Naive thymus-derived CD4-positive, alpha-beta T cell (primary cell): ENCODE measurements around the gene KANK3. TPM values are rescaled to one million over a fixed set of nuclear protein-coding genes. Genes with fewer than 3 reads are reported as not detected.
"Not testable (repeated sequence)": the region's sequence is repeated elsewhere in the genome, so short reads cannot be mapped to it uniquely, and the experiment has no call there.

ENCODE experiments used
- ATAC-seq: fragments of 150-1000 bp; cut with Tn5 transposase; 2 replicates; pipeline ENCODE4 v1.10.0; 2021; ENCODE audit warnings: mild to moderate bottlenecking, moderate library complexity
- CTCF ChIA-PET: fragments of 350-600 bp; sonication (Branson Sonifier 250); formaldehyde crosslinking; loops from one replicate; lab custom pipeline; 2021; ENCODE audit warnings: antibody characterized with exemption; lab: Charles Lee
- POLR2A ChIA-PET: fragments of 350-600 bp; sonication (Branson Sonifier 250); formaldehyde crosslinking; loops from one replicate; lab custom pipeline; 2021; ENCODE audit warnings: antibody characterized with exemption, inconsistent platforms; lab: Charles Lee
- DNase-seq, 9 donors: peaks; one replicate each; pipeline versions ENCODE4 v3.0.0 to v3.0.0-alpha.2; 2020 to 2022; ENCODE audit warnings: mixed read lengths in 1 of 9
- H3K27ac ChIP-seq: one replicate; pipeline ENCODE4 v1.7.0; 2013; ENCODE audit warnings: mild to moderate bottlenecking, low read depth, low read length, moderate library complexity
- H3K27me3 ChIP-seq, 2 donors: one replicate each; pipeline ENCODE4 v1.7.0; 2013; ENCODE audit warnings: low read length in 2 of 2, mild to moderate bottlenecking in 2 of 2, moderate library complexity in 2 of 2; ENCODE audit not compliant: control insufficient read depth in 2 of 2, insufficient read depth in 2 of 2
- H3K36me3 ChIP-seq, 3 experiments: 1 replicate in 2 of 3; 2 replicates in 1 of 3; pipeline ENCODE4 v1.7.0; 2013; ENCODE audit warnings: low read length in 3 of 3, mild to moderate bottlenecking in 3 of 3, moderate library complexity in 1 of 3; ENCODE audit not compliant: insufficient read depth in 3 of 3, control insufficient read depth in 2 of 3
- H3K4me1 ChIP-seq, 2 donors: one replicate each; pipeline ENCODE4 v1.7.0; 2013; ENCODE audit warnings: low read length in 2 of 2, mild to moderate bottlenecking in 2 of 2, moderate library complexity in 1 of 2; ENCODE audit not compliant: control insufficient read depth in 2 of 2, insufficient read depth in 2 of 2
- H3K4me3 ChIP-seq: 2 replicates; pipeline ENCODE4 v1.7.0; 2013; ENCODE audit warnings: mild to moderate bottlenecking, low read length
- H3K9me3 ChIP-seq, 3 experiments: 1 replicate in 2 of 3; 2 replicates in 1 of 3; pipeline ENCODE4 v1.7.0; 2013; ENCODE audit warnings: low read length in 3 of 3; ENCODE audit not compliant: control insufficient read depth in 2 of 3
- H3K27ac Mint-ChIP-seq, 9 donors: one replicate each; pipeline ENCODE4 v1.8.0; 2020 to 2022; ENCODE audit warnings: mixed read lengths in 9 of 9, mild to moderate bottlenecking in 8 of 9, moderate library complexity in 5 of 9, inconsistent platforms in 2 of 9
- H3K27me3 Mint-ChIP-seq, 5 donors: one replicate each; pipeline ENCODE4 v1.8.0; 2021 to 2022; ENCODE audit warnings: mixed read lengths in 5 of 5, mild to moderate bottlenecking in 1 of 5
- H3K36me3 Mint-ChIP-seq, 5 donors: one replicate each; pipeline ENCODE4 v1.8.0; 2020 to 2022; ENCODE audit warnings: mixed read lengths in 5 of 5, mild to moderate bottlenecking in 3 of 5, inconsistent platforms in 1 of 5
- H3K4me1 Mint-ChIP-seq, 7 donors: one replicate each; pipeline ENCODE4 v1.8.0; 2020 to 2022; ENCODE audit warnings: mixed read lengths in 7 of 7, mild to moderate bottlenecking in 3 of 7, inconsistent platforms in 1 of 7
- H3K4me3 Mint-ChIP-seq, 10 donors: one replicate each; pipeline ENCODE4 v1.8.0; 2020 to 2022; ENCODE audit warnings: mild to moderate bottlenecking in 10 of 10, mixed read lengths in 10 of 10, moderate library complexity in 6 of 10, inconsistent platforms in 2 of 10
- H3K9me3 Mint-ChIP-seq, 11 donors: one replicate each; pipeline ENCODE4 v1.8.0; 2020 to 2022; ENCODE audit warnings: mixed read lengths in 11 of 11, mild to moderate bottlenecking in 4 of 11, inconsistent platforms in 1 of 11, moderate library complexity in 1 of 11
- intact Hi-C, 2 donors: fragments of 100-400 bp; cut with micrococcal nuclease; formaldehyde crosslinking; loops; one replicate each; pipeline ENCODE4 v1.15.1; 2023
- polyA plus RNA-seq, 2 donors: library from polyadenylated mRNA; unstranded; fragments of 300-500 nt; fragmentation: Illumina TruSeq; gene quantifications; one replicate each; pipeline ENCODE4 v1.2.3, GENCODE V29; 2021
- total RNA-seq, 6 experiments: library from RNA in 5 of 6; stranded (reverse) in 5 of 6; gene quantifications; 1 replicate in 5 of 6; 2 replicates in 1 of 6; pipeline ENCODE4 v1.2.3 and lab custom pipeline; 2021 to 2026

The KANK3 gene
- total and polyA plus RNA-seq, 7 experiments from 2014 or later: 0.52 to 4.4 (median 1.7) TPM

- Histone ChIP-seq H3K4me1 (no peaks in the 10 kb centered on the region), H3K27ac (no peak overlapping the region), H3K27me3 (no peaks in the 10 kb centered on the region), H3K4me3 (no peak overlapping the region), H3K9me3 (no peaks in the 10 kb centered on the region), H3K36me3 (no peaks in the 10 kb centered on the region)
- Mint-ChIP-seq H3K4me3 (peak overlapping the region in 9 of 10 donors; percentile 20 to 88 (median 64)), H3K9me3 (no peaks in the 10 kb centered on the region), H3K27ac (peak overlapping the region in 1 of 9 donors; percentile 8), H3K27me3 (peaks cover 9 to 48% (median 11%) of the 10 kb centered on the region in 5 donors), H3K36me3 (no peaks in the 10 kb centered on the region), H3K4me1 (peaks cover 0 to 13% (median 6%) of the 10 kb centered on the region in 7 donors)
- POLR2A ChIA-PET: interaction anchor here (4.0 kb wide), 1 partner anchor 20 kb away, joined by 15 read pairs; the partner anchor contains the start of genes NDUFA7 and RPS28
- intact Hi-C loops: loop anchor here (2.0 to 5.0 kb wide), 4 partner anchors 49 to 250 kb away; partner anchors contain the start of genes RAB11B (in 2 of the 2) and MARCHF2 (in 1 of the 2)
- ATAC-seq: no peak
- CTCF ChIA-PET: interaction anchor here (1.0 kb wide), 1 partner anchor 12 kb away, joined by 4 read pairs; no protein-coding TSS in a partner anchor
- no peak for DNase-seq
Measured at GRCh38 chr19:8342316-8342683, 762 bp downstream of the KANK3 start.

- H3K27ac ChIP-seq, H3K27me3 ChIP-seq, H3K36me3 ChIP-seq, H3K4me1 ChIP-seq, ATAC-seq, H3K4me3 ChIP-seq, H3K9me3 ChIP-seq, DNase-seq, H3K36me3 Mint-ChIP-seq, H3K9me3 Mint-ChIP-seq: not testable (repeated sequence)
- Mint-ChIP-seq H3K4me1 (peaks cover 0 to 13% (median 7%) of the 10 kb centered on the region in 7 donors), H3K27me3 (peaks cover 9 to 54% (median 14%) of the 10 kb centered on the region in 5 donors), H3K4me3 (peak overlapping the region in 8 of 10 donors; percentile 29 to 87 (median 54)), H3K27ac (peak overlapping the region in 1 of 9 donors; percentile 43)
- POLR2A ChIA-PET: interaction anchor here (4.0 kb wide), 1 partner anchor 19 kb away, joined by 15 read pairs; the partner anchor contains the start of genes NDUFA7 and RPS28
- intact Hi-C loops: loop anchor here in 1 of 2 donors (5.0 kb wide), 3 partner anchors 71 to 251 kb away; partner anchors contain the start of gene MARCHF2
- CTCF ChIA-PET: interaction anchor here (1.0 to 1.1 kb wide), 2 partner anchors 12 to 72 kb away, joined by 4 read pairs; no protein-coding TSS in a partner anchor
Measured at GRCh38 chr19:8341504-8341903, 1.6 kb downstream of the KANK3 start.

- H3K9me3 Mint-ChIP-seq: no peaks in the 10 kb centered on the region
- H3K9me3 ChIP-seq: no peaks in the 10 kb centered on the region
- no peaks in the 10 kb centered on the region for H3K27me3 ChIP-seq
- peak overlapping the region in 1 of 10 donors; percentile 56 for H3K4me3 Mint-ChIP-seq
- H3K36me3 Mint-ChIP-seq: no peaks in the 10 kb centered on the region
- ChIA-PET CTCF (interaction anchor here (0.8 to 1.1 kb wide), 2 partner anchors 13 to 71 kb away, joined by 3 to 4 read pairs; no protein-coding TSS in a partner anchor), POLR2A (interaction anchor here (0.6 to 4.0 kb wide), 2 partner anchors 12 to 18 kb away, joined by 3 to 15 read pairs; partner anchors contain the start of genes NDUFA7 and RPS28)
- no peak overlapping the region for H3K4me3 ChIP-seq
- ATAC-seq (no peak), DNase-seq (no peak)
- no peaks in the 10 kb centered on the region for H3K36me3 ChIP-seq
- H3K4me1 ChIP-seq: no peaks in the 10 kb centered on the region
- H3K4me1 Mint-ChIP-seq: peaks cover 0 to 15% (median 12%) of the 10 kb centered on the region in 7 donors
- H3K27ac Mint-ChIP-seq: peak overlapping the region in 1 of 9 donors; percentile 77
- peaks cover 10 to 61% (median 20%) of the 10 kb centered on the region in 5 donors for H3K27me3 Mint-ChIP-seq
- intact Hi-C loops: loop anchor here in 1 of 2 donors (5.0 kb wide), 3 partner anchors 72 to 252 kb away; partner anchors contain the start of gene MARCHF2
- no peak overlapping the region for H3K27ac ChIP-seq
Measured at GRCh38 chr19:8340341-8341096, 2.5 kb downstream of the KANK3 start.

- H3K27me3 Mint-ChIP-seq: peaks cover 10 to 59% (median 20%) of the 10 kb centered on the region in 5 donors
- ChIA-PET POLR2A (no interaction called here), CTCF (interaction anchor here (1.2 kb wide), 1 partner anchor 69 kb away, joined by 3 read pairs; no protein-coding TSS in a partner anchor)
- H3K4me1 ChIP-seq: no peaks in the 10 kb centered on the region
- no peaks in the 10 kb centered on the region for H3K36me3 Mint-ChIP-seq
- no peak overlapping the region for H3K27ac ChIP-seq
- no peaks in the 10 kb centered on the region for H3K9me3 Mint-ChIP-seq
- no peaks in the 10 kb centered on the region for H3K36me3 ChIP-seq
- H3K4me3 Mint-ChIP-seq: no peak overlapping the region
- H3K4me1 Mint-ChIP-seq: peaks cover 0 to 13% (median 12%) of the 10 kb centered on the region in 7 donors
- no peak overlapping the region for H3K4me3 ChIP-seq
- DNase-seq: no peak
- peaks cover 0 to 5% of the 10 kb centered on the region in 2 donors for H3K27me3 ChIP-seq
- no peak for ATAC-seq
- intact Hi-C loops: no loop called here
- H3K27ac Mint-ChIP-seq: no peak overlapping the region
- no peaks in the 10 kb centered on the region for H3K9me3 ChIP-seq
Measured at GRCh38 chr19:8338835-8339234, 4.2 kb downstream of the KANK3 start.

- intact Hi-C loops: no loop called here
Measured at GRCh38 chr19:8337728-8338127, 5.3 kb downstream of the KANK3 start.

GRCh38 chr19:8336660-8337059, 6.4 kb downstream of the KANK3 start:
- H3K27me3 Mint-ChIP-seq: peaks cover 10 to 55% (median 20%) of the 10 kb centered on the region in 5 donors
- Histone ChIP-seq H3K9me3 (no peaks in the 10 kb centered on the region), H3K4me1 (no peaks in the 10 kb centered on the region), H3K27ac (no peak overlapping the region), H3K4me3 (no peak overlapping the region), H3K27me3 (peaks cover 0 to 5% of the 10 kb centered on the region in 2 donors), H3K36me3 (no peaks in the 10 kb centered on the region)
- H3K27ac Mint-ChIP-seq: no peak overlapping the region
- intact Hi-C loops: no loop called here
- H3K36me3 Mint-ChIP-seq: no peaks in the 10 kb centered on the region
- ATAC-seq (no peak), DNase-seq (no peak)
- H3K4me3 Mint-ChIP-seq: peak overlapping the region in 1 of 10 donors; percentile 23
- CTCF ChIA-PET: no interaction called here
- H3K4me1 Mint-ChIP-seq: peaks cover 0 to 9% (median 5%) of the 10 kb centered on the region in 7 donors
- POLR2A ChIA-PET: interaction anchor here (1.1 kb wide), 2 partner anchors 13 to 33 kb away, joined by 3 to 4 read pairs; no protein-coding TSS in a partner anchor
- no peaks in the 10 kb centered on the region for H3K9me3 Mint-ChIP-seq

More at GRCh38 chr19:8337728-8338127, 5.3 kb downstream of the KANK3 start:
- H3K27ac Mint-ChIP-seq: no peak overlapping the region
- Histone ChIP-seq H3K27ac (no peak overlapping the region), H3K4me1 (no peaks in the 10 kb centered on the region), H3K4me3 (no peak overlapping the region), H3K9me3 (no peaks in the 10 kb centered on the region), H3K27me3 (peaks cover 0 to 5% of the 10 kb centered on the region in 2 donors), H3K36me3 (no peaks in the 10 kb centered on the region)
- CTCF ChIA-PET: interaction anchor here (0.7 kb wide), 1 partner anchor 29 kb away, joined by 4 read pairs; no protein-coding TSS in a partner anchor
- H3K27me3 Mint-ChIP-seq: peaks cover 10 to 58% (median 20%) of the 10 kb centered on the region in 5 donors
- H3K4me3 Mint-ChIP-seq: peak overlapping the region in 1 of 10 donors; percentile 9
- H3K4me1 Mint-ChIP-seq: peaks cover 0 to 9% (median 5%) of the 10 kb centered on the region in 7 donors
- DNase-seq (no peak), ATAC-seq (no peak)
- POLR2A ChIA-PET: no interaction called here
- no peaks in the 10 kb centered on the region for H3K36me3 Mint-ChIP-seq
- H3K9me3 Mint-ChIP-seq: no peaks in the 10 kb centered on the region
